ENCODE results near the gene DIP2C.
"Not testable (repeated sequence)": the region's sequence is repeated elsewhere in the genome, so short reads cannot be mapped to it uniquely, and the experiment has no call there.

The DIP2C gene

GRCh38 chr10:682931-683447 lies 6.5 kb downstream of the DIP2C start:
- TF ChIP-seq CTCF (IDR thresholded peaks at IDR 0.05; ENCODE audit: control insufficient read depth, extremely low read depth, insufficient read depth): no peak
- H3K4me3 ChIP-seq (ENCODE audit: low read depth, low read length): no peak overlapping the region
- DNase-seq (ENCODE audit: low read depth): no peak

- no peak overlapping the region for H3K4me3 ChIP-seq (ENCODE audit: low read depth, low read length)
- no peak for TF ChIP-seq CTCF (IDR thresholded peaks at IDR 0.05; ENCODE audit: control insufficient read depth, extremely low read depth, insufficient read depth)
- DNase-seq (ENCODE audit: low read depth): no peak
Observed at GRCh38 chr10:681670-682318, 7.7 kb downstream of the DIP2C start.

GRCh38 chr10:680745-681144 lies 8.7 kb downstream of the DIP2C start:
- DNase-seq (ENCODE audit: low read depth): no peak
- TF ChIP-seq CTCF (IDR thresholded peaks at IDR 0.05; ENCODE audit: control insufficient read depth, extremely low read depth, insufficient read depth): no peak
- H3K4me3 ChIP-seq (ENCODE audit: low read depth, low read length): no peak overlapping the region

GRCh38 chr10:680146-680545 lies 9.3 kb downstream of the DIP2C start:
- no peak for TF ChIP-seq CTCF (IDR thresholded peaks at IDR 0.05; ENCODE audit: control insufficient read depth, extremely low read depth, insufficient read depth)
- no peak for DNase-seq (ENCODE audit: low read depth)
- H3K4me3 ChIP-seq (ENCODE audit: low read depth, low read length): no peak overlapping the region

- no peak for TF ChIP-seq CTCF (IDR thresholded peaks at IDR 0.05; ENCODE audit: control insufficient read depth, extremely low read depth, insufficient read depth)
- DNase-seq (ENCODE audit: low read depth): no peak
- H3K4me3 ChIP-seq (ENCODE audit: low read depth, low read length): no peak overlapping the region
Observed at GRCh38 chr10:679556-679955, 9.9 kb downstream of the DIP2C start.

GRCh38 chr10:678662-679005 lies 10.8 kb downstream of the DIP2C start:
- DNase-seq (ENCODE audit: low read depth); H3K4me3 ChIP-seq (ENCODE audit: low read depth, low read length): not testable (repeated sequence)

- DNase-seq (ENCODE audit: low read depth): no peak
- no peak for TF ChIP-seq CTCF (IDR thresholded peaks at IDR 0.05; ENCODE audit: control insufficient read depth, extremely low read depth, insufficient read depth)
- H3K4me3 ChIP-seq (ENCODE audit: low read depth, low read length): no peak overlapping the region
Observed at GRCh38 chr10:677750-678661, 11.5 kb downstream of the DIP2C start.
